HFFc6 (cell line): ENCODE measurements around the gene ACTL7A. TPM values are rescaled to one million over a fixed set of nuclear protein-coding genes. Genes with fewer than 3 reads are reported as not detected.
"Not testable (repeated sequence)": the region's sequence is repeated elsewhere in the genome, so short reads cannot be mapped to it uniquely, and the experiment has no call there.

Source experiments
- DNase-seq: peaks from one replicate; pipeline ENCODE4 v3.0.0-alpha.2; 2018
- H3K27ac Mint-ChIP-seq: 2 replicates; pipeline ENCODE4 v1.8.0; 2020; ENCODE audit warnings: mild to moderate bottlenecking, mixed read lengths
- H3K27me3 Mint-ChIP-seq: 2 replicates; pipeline ENCODE4 v1.8.0; 2021; ENCODE audit warnings: mild to moderate bottlenecking, moderate library complexity, mixed read lengths; ENCODE audit not compliant: insufficient read depth
- H3K36me3 Mint-ChIP-seq: 2 replicates; pipeline ENCODE4 v1.8.0; 2021; ENCODE audit warnings: low read depth, mixed read lengths
- H3K4me1 Mint-ChIP-seq: 2 replicates; pipeline ENCODE4 v1.8.0; 2020; ENCODE audit warnings: low read depth, mixed read lengths
- H3K4me3 Mint-ChIP-seq: 2 replicates; pipeline ENCODE4 v1.8.0; 2020; ENCODE audit warnings: mild to moderate bottlenecking, moderate library complexity, mixed read lengths
- H3K9me3 Mint-ChIP-seq: 2 replicates; pipeline ENCODE4 v1.8.0; 2020; ENCODE audit warnings: mild to moderate bottlenecking, mixed read lengths
- CTCF ChIP-seq: fragments of 200-600 bp; sonication (generic); IDR thresholded peaks from 2 replicates; pipeline ENCODE4 v1.5.0; 2021; ENCODE audit warnings: antibody characterized with exemption, mild to moderate bottlenecking
- total RNA-seq, 6 experiments: library from RNA; stranded (reverse); fragmentation: NEBNext Ultra II Directional; extraction: Animal tissue kit (Norgen Biotek cat#: 25700); gene quantifications; 2 replicates in 1 of 6; 3 replicates in 5 of 6; pipeline ENCODE4 v1.2.3, GENCODE V29; 2021

The ACTL7A gene
- total RNA-seq, 6 experiments from 2014 or later = not detected

- peaks cover 14% of the 10 kb centered on the region for H3K4me1 Mint-ChIP-seq
- no peaks in the 10 kb centered on the region for H3K27me3 Mint-ChIP-seq
- H3K4me3 Mint-ChIP-seq = no peak overlapping the region
- peaks cover 9% of the 10 kb centered on the region; the same call in 1 of the 2 replicates for H3K36me3 Mint-ChIP-seq
- no peak for DNase-seq
- TF ChIP-seq CTCF = no peak
- H3K9me3 Mint-ChIP-seq = no peaks in the 10 kb centered on the region
- H3K27ac Mint-ChIP-seq = no peak overlapping the region
Observed at GRCh38 chr9:108884701-108885100, 22.6 kb downstream of the ACTL7A start.

GRCh38 chr9:108885643-108886348 lies 23.7 kb downstream of the ACTL7A start:
- H3K36me3 Mint-ChIP-seq = peaks cover 4% of the 10 kb centered on the region; the same call in 1 of the 2 replicates
- no peaks in the 10 kb centered on the region for H3K9me3 Mint-ChIP-seq
- DNase-seq = peak; percentile 58
- no peak overlapping the region for H3K4me3 Mint-ChIP-seq
- TF ChIP-seq CTCF = no peak
- H3K4me1 Mint-ChIP-seq = peaks cover 14% of the 10 kb centered on the region
- peak overlapping the region; percentile 32; the same call in 1 of the 2 replicates for H3K27ac Mint-ChIP-seq
- H3K27me3 Mint-ChIP-seq = no peaks in the 10 kb centered on the region

DNA sequence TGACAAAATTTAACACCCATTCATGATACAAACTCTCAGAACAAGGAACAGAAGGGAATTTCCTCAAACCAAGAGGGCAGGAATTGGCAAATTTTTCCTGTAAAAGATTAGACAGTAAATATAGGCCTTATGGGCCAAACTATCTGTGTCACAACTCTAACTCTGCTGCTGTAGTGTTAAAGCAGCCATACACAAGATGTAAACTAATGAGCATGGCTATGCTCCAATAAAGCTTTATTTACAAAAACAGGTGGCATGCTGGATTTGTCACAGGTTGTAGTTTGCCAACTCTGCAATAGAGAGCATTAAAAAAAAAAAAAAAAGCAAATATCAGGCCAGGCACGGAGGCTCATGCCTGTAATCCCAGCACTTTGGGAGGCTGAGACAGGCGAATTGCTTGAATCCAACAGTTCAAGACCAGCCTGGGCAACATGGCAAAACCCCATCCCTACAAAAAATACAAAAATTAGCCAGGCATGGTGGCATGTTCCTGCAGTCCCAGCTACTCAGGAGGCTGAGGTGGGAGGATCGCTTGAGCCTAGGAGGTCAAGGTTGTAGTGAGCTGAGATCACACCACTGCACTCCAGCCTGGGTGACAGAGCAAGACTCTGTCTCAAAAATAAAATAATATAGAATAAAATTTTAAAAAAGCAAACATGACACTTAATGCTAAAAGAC lies 24.7 kb downstream of the ACTL7A start:
- not testable (repeated sequence) for H3K27me3 Mint-ChIP-seq, H3K9me3 Mint-ChIP-seq, DNase-seq, H3K27ac Mint-ChIP-seq, H3K36me3 Mint-ChIP-seq, H3K4me3 Mint-ChIP-seq
- peaks cover 14% of the 10 kb centered on the region for H3K4me1 Mint-ChIP-seq

GRCh38 chr9:108889649-108890067 lies 27.6 kb downstream of the ACTL7A start:
- Mint-ChIP-seq H3K9me3 (no peaks in the 10 kb centered on the region), H3K27me3 (no peaks in the 10 kb centered on the region; the same call in none of the 2 replicates), H3K36me3 (peaks cover 12% of the 10 kb centered on the region), H3K4me1 (peaks cover 14% of the 10 kb centered on the region), H3K27ac (no peak overlapping the region), H3K4me3 (no peak overlapping the region)
- peak; percentile 6 for DNase-seq
- TF ChIP-seq CTCF = no peak

- Mint-ChIP-seq H3K27me3 (no peaks in the 10 kb centered on the region; the same call in none of the 2 replicates), H3K36me3 (peaks cover 27% of the 10 kb centered on the region), H3K27ac (no peak overlapping the region), H3K9me3 (no peaks in the 10 kb centered on the region), H3K4me3 (no peak overlapping the region), H3K4me1 (no peaks in the 10 kb centered on the region)
- no peak for DNase-seq
- no peak for TF ChIP-seq CTCF
Observed at GRCh38 chr9:108894225-108894997, 32.3 kb downstream of the ACTL7A start.
